ENCODE measurements around the gene ATG16L2. TPM values are rescaled to one million over a fixed set of nuclear protein-coding genes. Genes with fewer than 3 reads are reported as not detected.
"Not testable (repeated sequence)": the region's sequence is repeated elsewhere in the genome, so short reads cannot be mapped to it uniquely, and the experiment has no call there.

ATG16L2 gene
- polyA plus RNA-seq, 2 of the 4 experiments (the other 2 are of a cell fraction), result 6.1 to 6.3 TPM

- no peak for TF ChIP-seq E2F6 (IDR thresholded peaks at IDR 0.05; ENCODE audit: borderline replicate concordance, low read depth)
- no peak for TF ChIP-seq TFCP2L1 (CRISPR knock-in tag; IDR thresholded peaks at IDR 0.05)
- TF ChIP-seq EHF (CRISPR knock-in tag; IDR thresholded peaks at IDR 0.05), result no peak
- no peak for TF ChIP-seq SMC3 (IDR thresholded peaks at IDR 0.05)
- TF ChIP-seq JUNB (IDR thresholded peaks at IDR 0.05), result no peak
- no peak for TF ChIP-seq RNF2 (IDR thresholded peaks at IDR 0.05; ENCODE audit: borderline replicate concordance, low read depth)
Observed at GRCh38 chr11:72826191-72826941, 12.2 kb downstream of the ATG16L2 start (continued).

- Histone ChIP-seq H3K9me3 (no peaks in the 10 kb centered on the region), H3K4me1 (peaks cover 4% of the 10 kb centered on the region; the same call in 2 of the 3 replicates), H3K4me3 (no peak overlapping the region), H3K4me2 (no peak overlapping the region), H3K27ac (no peak overlapping the region)
- WGBS (ENCODE audit: missing lambda C conversion rate), result 89% methylated on average over 8 of the region's 8 CpGs
- ATAC-seq (no peak), DNase-seq (ENCODE audit: low read depth in 1 of 2, low spot score in 1 of 2) (no peak), FAIRE-seq (no peak)
- CTCF ChIA-PET, result interaction anchor here (0.5 to 15.7 kb wide), 11 partner anchors 11 to 480 kb away, joined by 3 to 339 read pairs (median 6); partner anchors contain the start of gene FCHSD2
- POLR2A ChIA-PET, result no interaction called here
- TF ChIP-seq BHLHE40 (IDR thresholded peaks at IDR 0.05; ENCODE audit: low read depth, low read length) (no peak), REST (IDR thresholded peaks at IDR 0.05) (no peak), MAFK (IDR thresholded peaks at IDR 0.05; ENCODE audit: partially characterized antibody) (no peak), SMC3 (IDR thresholded peaks at IDR 0.05) (no peak), RFX5 (IDR thresholded peaks at IDR 0.05) (no peak), CHD4 (IDR thresholded peaks at IDR 0.05; ENCODE audit: borderline replicate concordance) (no peak), POLR2AphosphoS2 (conservative IDR thresholded peaks at IDR 0.05; ENCODE audit: low read length) (no peak), NFE2L2 (conservative IDR thresholded peaks at IDR 0.05; ENCODE audit: low read length) (no peak), JUN (IDR thresholded peaks at IDR 0.05) (no peak), ZFP36 (IDR thresholded peaks at IDR 0.05; ENCODE audit: borderline replicate concordance, partially characterized antibody) (no peak), NPAS2 (CRISPR knock-in tag; IDR thresholded peaks at IDR 0.05; ENCODE audit: borderline replicate concordance) (no peak), NR3C1 (IDR thresholded peaks at IDR 0.05) (no peak), KDM1A (IDR thresholded peaks at IDR 0.05; ENCODE audit: low read depth) (no peak), HOXB13 (CRISPR knock-in tag; IDR thresholded peaks at IDR 0.05; ENCODE audit: low read depth) (no peak), CBX8 (IDR thresholded peaks at IDR 0.05) (no peak), E2F6 (IDR thresholded peaks at IDR 0.05; ENCODE audit: borderline replicate concordance, low read depth) (no peak), USF2 (IDR thresholded peaks at IDR 0.05) (no peak), ZC3H11A (IDR thresholded peaks at IDR 0.05) (no peak), HOXB5 (CRISPR knock-in tag; IDR thresholded peaks at IDR 0.05) (no peak)
- TF ChIP-seq, protein P1, sequence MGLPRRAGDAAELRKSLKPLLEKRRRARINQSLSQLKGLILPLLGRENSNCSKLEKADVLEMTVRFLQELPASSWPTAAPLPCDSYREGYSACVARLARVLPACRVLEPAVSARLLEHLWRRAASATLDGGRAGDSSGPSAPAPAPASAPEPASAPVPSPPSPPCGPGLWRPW (IDR thresholded peaks at IDR 0.05), result no peak
Observed at GRCh38 chr11:72826942-72827480, 12.8 kb downstream of the ATG16L2 start.

DNA sequence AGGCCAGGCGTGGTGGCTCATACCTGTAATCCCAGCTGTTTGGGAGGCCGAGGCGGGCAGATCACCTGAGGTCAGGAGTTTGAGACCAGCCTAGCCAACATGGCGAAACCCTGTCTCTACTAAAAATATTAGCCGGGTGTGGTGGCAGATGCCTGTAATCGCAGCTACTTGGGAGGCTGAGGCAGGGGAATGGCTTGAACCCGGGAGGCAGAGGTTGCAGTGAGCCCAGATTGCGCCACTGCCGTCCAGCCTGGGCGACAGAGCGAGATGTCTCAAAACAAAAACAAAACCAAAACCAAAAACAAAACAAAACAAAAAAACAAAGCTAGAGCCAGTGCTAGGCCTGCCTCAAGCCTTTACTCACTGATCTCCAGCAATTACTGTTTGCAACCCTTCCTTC is 13.4 kb downstream of the ATG16L2 start:
- 84% methylated on average over 11 of the region's 11 CpGs for WGBS (ENCODE audit: missing lambda C conversion rate)
- ATAC-seq; H3K27ac ChIP-seq; H3K4me1 ChIP-seq; FAIRE-seq; POLR2A ChIA-PET; H3K4me3 ChIP-seq; H3K4me2 ChIP-seq; DNase-seq (ENCODE audit: low read depth in 1 of 2, low spot score in 1 of 2); H3K9me3 ChIP-seq: not testable (repeated sequence)
- CTCF ChIA-PET, result interaction anchor here (0.6 to 15.7 kb wide), 13 partner anchors 10 to 479 kb away, joined by 3 to 339 read pairs (median 5); partner anchors contain the start of gene FCHSD2

All from A549 (cell line).